Dermis microvascular lymphatic vessel endothelial cell (primary cell): ENCODE measurements around the gene POLR2H. TPM values are rescaled to one million over a fixed set of nuclear protein-coding genes. Genes with fewer than 3 reads are reported as not detected.
A peak's percentile ranks its signal among the peaks of the same experiment; 100 is the strongest.

ENCODE experiments used
- DNase-seq, 2 donors: peaks; one replicate each; pipeline versions ENCODE4 v3.0.0 to v3.0.0-alpha.2; 2010; ENCODE audit warnings: low read depth in 2 of 2
- total RNA-seq: library from RNA; depleted of rRNA; stranded (reverse); fragments of >200 nt; gene quantifications from 2 replicates; pipeline ENCODE4 v1.2.1, GENCODE V29; 2014

Gene POLR2H
- total RNA-seq, 1 donor from 2014 or later: 82.8 TPM

DNA sequence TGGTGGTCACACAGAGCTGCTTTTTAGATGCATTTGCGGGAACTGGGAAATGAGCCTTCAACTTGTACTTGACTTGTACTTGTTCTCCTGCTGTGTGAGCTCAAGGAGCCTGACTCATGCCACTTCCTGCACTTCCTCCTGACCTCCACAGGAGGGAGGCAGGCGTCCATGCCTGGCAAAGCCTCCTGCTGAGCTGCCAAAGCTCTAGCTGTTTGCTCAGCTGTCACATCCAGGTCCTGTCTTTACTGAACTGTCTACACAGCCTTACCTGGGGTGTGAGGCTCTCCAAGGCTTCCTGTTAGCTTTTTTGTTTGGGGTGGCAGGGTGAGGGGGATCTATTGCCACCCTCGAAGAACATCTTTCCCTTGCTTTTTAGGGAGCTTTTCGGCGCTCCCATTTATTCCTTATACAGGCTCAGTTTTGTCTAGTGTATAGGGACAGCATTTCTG is 10.1 kb downstream of the POLR2H start:
- DNase-seq: peak; percentile 62 to 87

DNA sequence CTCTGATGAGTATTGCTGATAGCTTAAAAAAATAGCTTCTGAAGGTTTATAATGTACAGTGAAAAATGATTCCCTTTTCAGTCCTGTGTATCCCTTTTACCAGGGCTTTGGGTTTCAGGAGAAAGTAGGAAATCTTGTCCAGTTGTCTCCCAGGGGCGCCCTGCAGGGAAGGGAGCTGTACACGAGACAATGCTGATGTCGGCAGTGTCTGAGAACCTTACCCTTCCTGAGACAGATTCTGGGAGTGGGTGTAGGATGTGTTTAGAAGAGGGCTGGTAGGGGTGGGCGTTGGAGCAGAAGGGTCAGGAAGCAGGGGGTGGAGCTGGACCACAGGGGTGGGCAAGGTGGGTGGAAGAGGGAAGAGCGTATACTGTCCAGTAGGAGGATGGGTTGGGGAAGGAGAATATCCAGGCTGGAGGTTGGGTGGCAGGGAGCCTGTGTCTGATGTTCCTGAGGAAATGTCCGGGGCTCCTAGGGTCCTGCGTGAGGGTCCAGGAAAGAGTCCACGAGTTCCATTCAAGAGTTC is 10.8 kb downstream of the POLR2H start:
- no peak for DNase-seq

DNA sequence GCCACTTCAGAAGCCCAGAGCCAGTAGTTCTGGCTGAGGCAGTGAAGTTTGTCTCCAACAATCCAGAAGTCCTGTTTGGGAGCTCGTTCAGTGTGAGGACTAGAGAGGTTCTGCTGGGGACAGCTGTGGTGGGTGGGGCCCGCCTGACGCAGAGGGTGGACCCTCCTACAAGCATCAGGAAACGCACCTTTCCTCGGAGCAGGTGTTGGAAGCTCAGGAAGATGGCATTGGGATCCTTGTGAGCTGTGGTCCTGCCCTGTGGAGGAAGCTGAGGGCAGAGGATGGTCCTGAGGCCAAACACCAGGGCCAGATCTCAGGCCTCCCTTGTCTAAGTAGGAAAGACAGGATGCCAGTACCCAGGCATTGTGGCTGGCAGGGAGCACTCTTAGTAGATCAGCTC is 11.4 kb downstream of the POLR2H start:
- no peak for DNase-seq

DNA sequence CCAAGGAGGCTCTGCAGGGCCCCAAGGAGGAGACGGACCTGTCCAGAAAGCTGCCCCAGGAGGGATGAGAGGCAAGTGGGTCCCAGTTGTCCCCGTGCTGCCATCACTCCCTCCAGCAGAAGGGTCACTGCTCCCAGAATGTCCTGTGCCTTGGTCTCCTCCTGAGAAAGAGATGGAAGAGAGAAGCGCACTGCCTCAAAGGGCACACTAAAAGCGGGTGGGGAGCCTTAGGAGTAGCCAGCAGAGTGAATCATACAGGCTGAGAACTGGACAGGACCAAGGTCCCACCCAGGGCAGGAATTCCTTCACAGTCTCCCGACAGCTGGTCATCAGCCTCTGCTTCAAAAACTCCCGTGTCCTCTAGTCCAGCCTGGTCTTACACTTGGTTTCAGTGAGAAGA is 11.9 kb downstream of the POLR2H start:
- DNase-seq: no peak

DNA sequence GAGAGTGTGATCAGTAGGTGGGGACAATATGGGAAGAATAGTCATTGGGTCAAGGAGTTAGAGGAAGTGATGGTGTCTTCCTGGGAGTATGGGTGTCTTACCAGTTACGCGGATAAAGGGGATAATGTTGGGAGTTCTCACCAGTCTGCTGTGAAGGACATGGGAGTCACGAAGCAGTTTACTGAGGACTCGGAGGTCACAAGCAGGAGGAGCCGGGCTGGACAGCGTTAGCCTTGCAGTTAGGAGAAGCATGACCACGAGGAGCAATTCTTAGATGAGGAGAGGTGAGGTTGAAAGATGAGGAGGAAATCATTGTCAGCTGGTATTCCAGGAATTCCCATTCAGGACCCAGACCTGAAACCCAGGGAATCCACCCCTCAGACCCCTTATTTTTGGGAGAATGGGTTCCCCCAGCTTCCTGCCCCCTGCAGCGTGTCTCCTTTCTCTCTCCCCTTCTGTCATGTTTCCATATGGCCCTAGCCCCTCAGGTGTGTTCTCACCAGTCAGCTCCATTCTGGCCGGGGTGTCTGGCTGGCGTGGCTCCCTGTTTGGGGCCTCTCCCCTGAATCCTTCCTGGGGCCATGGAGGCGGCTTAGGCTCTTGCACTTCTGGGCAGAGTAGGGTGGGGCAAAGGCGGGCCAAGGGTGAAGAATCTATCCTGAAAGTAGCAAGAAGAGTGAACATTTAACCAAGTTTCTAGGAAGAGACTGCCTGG is 14.4 kb downstream of the POLR2H start:
- no peak for DNase-seq

DNA sequence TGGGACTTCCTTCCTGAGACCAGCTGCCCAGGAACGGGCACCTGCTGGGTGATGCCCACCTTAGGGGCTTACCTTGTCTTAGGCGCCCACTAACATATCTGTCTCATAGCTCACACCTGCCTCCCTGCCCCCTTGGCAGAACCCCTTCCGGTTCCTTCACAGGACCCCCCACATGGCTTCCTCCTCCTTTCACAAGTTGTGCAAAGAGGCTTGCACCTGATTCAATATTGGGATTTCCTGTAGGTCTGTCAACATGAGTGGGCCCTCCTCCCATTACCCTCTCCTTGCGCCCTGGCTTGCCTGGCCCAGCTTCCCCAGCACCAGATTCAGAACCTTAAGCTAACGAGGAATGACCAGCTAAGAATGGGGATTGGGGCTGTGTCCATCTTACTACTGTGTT is 15.9 kb downstream of the POLR2H start:
- DNase-seq: no peak

DNA sequence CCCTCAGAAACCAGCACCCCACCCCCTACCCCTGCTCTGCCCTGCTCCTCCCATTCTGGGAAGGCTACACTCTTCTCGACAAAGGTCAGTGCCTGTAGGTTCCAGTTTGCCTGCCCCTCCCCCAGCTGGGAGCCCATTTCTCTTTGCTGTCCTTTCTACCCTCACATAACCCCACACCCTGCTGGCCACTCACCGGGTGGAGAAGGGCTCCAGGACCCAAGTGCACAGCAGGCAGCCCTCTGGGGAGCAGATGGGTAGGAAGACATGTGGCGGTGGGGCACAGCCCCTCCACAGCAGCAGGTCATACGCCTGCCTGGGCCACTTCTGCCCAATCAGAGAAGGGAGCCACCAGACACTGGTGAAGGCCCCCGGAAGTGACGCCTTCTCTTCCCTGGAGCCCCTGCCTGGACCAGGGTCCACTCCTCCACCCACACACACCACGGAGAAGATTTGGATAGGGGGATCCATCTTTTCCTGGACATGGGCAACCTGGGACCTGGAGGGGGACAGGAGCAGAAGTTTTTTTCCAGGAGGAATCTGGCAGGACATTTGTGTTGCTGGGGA is 16.5 kb downstream of the POLR2H start, which contains the start of gene THPO:
THPO (minus strand) TSS at position 326 of the 564 bp plus-strand sequence. CDS start 1,948 bp downstream, outside the sequence.
- DNase-seq: no peak

DNA sequence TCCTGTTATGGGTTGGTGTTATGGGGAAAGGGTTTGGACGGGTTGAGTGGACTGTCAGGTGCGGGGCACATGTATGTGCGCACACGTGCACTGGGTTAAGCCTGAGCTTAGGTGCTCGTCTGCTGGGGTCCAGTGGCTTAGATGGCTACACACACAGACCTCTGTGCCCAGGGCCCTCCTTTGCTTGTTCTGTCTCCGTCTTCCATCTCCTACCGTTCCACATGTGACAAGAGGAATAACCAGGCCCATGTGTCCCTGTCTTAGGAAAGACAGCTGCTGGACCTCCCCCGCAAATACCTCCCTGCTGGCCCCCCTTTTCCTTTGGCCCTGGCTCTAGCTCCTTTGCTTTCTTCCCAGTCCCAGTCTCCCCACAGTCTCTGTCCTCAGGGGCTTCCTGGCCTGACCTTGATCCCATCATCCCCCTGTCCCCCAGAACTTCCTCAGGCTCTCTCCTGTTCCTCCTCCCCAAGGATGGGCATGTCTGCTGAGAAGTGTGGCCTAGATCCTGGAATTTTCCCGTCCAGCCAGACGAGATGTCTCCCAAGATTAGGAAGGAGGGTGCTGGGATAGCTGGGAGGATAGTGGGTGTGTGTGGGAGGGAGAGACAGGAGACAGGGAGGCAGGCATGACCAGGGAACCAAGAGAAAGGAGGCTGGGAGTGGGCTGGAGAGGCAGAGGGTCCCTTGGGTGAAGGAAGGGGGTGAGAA is 17.3 kb downstream of the POLR2H start:
- no peak for DNase-seq

DNA sequence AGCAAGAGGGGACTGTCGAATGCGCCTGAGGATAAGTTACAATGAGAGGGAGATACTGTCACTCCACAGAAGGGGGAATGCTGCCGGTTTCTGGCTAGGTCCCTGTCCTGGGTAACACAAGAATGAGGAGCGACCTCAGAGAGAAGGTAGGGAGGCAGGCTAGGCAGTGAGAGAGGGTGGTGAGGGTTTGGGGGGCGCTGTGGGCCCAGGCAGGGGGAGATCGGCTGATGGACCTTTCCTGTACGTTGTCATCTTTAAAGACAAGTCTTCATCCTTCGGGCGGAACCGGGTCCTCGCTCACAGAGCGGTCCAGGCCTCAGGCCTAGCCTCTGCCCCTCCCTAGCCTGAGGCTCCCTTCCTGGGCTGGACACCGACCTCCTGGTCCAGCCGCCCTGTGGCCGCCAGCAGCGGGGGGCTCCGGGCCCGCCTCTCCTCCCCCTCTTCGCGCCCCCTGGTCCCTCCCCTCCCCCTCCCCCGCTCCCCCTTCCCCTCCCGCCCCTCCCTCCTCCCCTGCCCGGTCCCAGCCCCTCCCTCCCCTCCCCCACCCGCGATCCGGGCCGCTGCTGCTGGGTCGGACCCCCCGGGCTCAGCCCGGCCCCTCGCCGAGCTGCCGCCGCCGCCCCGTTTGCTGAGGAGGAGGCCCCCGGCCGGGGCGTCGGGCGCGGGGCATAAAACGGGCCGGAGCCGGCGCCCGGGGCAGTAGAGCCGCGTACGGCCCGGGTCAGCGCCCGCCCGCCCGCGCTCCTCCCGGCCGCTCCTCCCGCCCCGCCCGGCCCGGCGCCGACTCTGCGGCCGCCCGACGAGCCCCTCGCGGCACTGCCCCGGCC is 18.1 kb downstream of the POLR2H start, which contains the start of gene CHRD:
CHRD (plus strand) TSS at position 697 of the 827 bp plus-strand sequence. CDS start 265 bp downstream, outside the sequence.
- no peak for DNase-seq

DNA sequence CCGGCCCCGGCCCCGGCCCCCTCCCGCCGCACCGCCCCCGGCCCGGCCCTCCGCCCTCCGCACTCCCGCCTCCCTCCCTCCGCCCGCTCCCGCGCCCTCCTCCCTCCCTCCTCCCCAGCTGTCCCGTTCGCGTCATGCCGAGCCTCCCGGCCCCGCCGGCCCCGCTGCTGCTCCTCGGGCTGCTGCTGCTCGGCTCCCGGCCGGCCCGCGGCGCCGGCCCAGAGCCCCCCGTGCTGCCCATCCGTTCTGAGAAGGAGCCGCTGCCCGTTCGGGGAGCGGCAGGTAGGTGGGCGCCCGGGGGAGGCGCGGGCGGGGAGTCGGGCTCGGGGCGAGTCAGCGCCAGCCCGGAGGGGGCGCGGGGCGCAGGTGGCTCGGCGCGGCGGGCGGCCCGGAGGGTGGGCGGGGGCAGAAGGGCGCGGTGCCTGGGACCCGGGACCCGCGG is 18.7 kb downstream of the POLR2H start:
- peak in 1 of 2 donors; percentile 50 for DNase-seq

DNA sequence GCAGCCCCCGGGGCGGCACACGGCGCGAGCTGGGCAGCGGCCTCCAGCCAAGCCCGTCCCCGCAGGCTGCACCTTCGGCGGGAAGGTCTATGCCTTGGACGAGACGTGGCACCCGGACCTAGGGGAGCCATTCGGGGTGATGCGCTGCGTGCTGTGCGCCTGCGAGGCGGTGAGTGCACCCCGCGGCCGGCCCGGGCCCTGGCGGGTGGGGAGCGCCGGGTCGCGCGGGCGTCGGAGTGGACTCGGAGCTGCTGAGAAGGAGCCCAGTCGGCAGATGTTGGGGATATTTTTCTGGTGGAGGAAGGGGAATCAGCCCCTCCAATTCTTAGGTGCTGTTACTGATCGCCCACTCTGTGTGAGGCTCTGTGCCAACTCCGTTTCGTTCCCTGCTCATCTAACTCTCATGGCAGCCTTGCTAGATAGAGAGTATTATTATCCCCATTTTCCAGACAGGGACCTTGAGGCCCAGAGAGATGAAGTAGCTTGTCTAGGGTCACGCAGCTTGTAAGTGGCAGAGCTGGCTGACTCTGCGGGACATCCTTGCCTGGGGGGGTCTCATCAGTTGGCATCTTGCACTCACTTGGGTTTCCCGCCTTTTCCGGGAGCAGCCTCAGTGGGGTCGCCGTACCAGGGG is 19.2 kb downstream of the POLR2H start:
- no peak for DNase-seq

DNA sequence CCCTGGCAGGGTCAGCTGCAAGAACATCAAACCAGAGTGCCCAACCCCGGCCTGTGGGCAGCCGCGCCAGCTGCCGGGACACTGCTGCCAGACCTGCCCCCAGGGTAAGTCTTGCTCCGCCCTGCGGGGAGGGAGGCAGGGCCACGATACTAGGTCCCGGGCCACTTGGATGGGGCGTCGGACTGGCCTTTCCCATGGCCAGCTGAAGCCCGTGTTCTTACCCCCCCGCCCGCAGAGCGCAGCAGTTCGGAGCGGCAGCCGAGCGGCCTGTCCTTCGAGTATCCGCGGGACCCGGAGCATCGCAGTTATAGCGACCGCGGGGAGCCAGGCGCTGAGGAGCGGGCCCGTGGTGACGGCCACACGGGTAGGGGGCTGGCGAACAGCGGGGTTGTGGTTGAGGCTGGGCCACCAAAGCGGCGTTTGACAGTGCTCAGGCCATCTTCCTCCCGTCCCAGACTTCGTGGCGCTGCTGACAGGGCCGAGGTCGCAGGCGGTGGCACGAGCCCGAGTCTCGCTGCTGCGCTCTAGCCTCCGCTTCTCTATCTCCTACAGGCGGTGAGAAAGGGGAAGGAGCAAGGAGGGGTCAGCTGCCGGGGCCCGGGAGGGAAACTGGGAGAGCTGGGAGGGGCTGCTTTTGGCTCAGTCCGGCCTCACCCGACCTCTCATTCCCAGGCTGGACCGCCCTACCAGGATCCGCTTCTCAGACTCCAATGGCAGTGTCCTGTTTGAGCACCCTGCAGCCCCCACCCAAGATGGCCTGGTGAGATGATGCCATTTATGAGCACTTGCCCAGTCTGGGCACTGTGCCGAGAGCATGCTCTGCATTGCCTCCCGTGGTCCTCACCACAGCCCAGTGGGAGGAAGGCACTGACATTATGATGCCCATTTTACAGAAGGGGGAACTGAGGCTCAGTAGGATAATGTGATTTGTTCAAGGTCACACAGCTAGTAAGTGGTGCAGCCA is 20.0 kb downstream of the POLR2H start:
- no peak for DNase-seq

DNA sequence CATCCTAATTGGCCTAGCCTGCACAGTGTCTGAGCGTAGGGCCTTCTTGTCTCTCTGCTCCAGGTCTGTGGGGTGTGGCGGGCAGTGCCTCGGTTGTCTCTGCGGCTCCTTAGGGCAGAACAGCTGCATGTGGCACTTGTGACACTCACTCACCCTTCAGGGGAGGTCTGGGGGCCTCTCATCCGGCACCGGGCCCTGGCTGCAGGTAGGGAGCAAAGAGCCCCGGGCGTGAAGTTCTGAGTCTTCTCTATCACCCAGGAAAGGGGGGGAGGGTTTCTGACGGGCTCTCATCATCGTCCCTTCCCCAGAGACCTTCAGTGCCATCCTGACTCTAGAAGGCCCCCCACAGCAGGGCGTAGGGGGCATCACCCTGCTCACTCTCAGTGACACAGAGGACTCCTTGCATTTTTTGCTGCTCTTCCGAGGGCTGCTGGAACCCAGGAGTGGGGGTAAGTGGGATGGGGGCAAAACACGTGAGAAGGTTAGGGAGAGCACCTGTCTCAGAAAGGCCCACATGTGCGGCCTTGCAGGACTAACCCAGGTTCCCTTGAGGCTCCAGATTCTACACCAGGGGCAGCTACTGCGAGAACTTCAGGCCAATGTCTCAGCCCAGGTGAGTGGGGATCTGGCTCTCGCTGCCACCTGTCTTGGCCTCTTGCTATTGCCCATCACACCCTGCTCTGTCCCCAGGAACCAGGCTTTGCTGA is 21.0 kb downstream of the POLR2H start:
- DNase-seq: no peak

DNA sequence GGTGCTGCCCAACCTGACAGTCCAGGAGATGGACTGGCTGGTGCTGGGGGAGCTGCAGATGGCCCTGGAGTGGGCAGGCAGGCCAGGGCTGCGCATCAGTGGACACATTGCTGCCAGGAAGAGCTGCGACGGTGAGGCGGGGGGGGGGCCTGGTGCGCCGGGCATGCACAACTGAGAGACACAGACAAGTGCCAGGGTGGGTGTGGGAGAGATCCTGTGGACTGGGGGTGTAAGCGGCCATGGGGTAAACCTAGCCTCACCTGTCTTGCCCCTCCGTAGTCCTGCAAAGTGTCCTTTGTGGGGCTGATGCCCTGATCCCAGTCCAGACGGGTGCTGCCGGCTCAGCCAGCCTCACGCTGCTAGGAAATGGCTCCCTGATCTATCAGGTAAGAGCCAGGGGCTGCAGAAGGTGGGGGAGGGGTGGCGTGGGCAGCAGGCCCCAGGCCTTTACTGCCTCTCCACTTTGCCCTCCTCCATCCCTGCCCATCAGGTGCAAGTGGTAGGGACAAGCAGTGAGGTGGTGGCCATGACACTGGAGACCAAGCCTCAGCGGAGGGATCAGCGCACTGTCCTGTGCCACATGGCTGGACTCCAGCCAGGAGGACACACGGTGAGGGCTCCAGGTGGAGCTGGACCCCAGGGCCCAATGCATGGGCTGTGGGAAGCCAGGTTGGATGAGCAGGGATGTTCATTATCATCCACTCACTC is 21.7 kb downstream of the POLR2H start:
- DNase-seq: no peak

DNA sequence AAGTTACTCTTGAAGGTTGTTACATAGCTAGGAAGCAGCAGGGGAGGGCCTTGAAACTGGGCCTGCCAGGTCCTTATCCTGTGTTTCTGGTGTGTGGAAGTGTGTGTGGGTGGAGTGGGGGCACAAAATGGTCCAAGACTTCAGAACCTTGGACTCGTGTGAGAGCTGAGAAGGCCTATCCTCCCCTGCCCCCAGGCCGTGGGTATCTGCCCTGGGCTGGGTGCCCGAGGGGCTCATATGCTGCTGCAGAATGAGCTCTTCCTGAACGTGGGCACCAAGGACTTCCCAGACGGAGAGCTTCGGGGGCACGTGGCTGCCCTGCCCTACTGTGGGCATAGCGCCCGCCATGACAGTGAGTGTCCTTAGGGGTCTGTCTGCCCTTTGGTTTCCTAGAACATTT is 22.8 kb downstream of the POLR2H start:
- DNase-seq: no peak

DNA sequence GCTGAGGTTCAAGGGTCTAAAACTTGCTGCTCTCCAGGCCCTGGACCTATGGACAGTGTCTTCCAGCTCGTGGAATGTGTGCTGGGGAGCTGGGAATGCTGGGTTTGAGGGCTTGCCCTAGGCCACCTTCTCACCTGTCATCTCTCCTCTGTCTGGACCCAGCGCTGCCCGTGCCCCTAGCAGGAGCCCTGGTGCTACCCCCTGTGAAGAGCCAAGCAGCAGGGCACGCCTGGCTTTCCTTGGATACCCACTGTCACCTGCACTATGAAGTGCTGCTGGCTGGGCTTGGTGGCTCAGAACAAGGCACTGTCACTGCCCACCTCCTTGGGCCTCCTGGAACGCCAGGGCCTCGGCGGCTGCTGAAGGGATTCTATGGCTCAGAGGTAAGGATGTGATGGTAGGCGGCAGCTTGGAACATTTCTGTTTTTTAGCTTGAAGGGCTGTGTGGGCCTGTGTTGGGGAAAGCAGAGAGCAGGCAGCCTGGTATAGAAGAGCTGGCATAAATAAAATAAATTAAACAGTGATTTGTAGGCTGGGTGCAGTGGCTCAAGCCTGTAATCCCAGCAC is 23.4 kb downstream of the POLR2H start:
- no peak for DNase-seq

DNA sequence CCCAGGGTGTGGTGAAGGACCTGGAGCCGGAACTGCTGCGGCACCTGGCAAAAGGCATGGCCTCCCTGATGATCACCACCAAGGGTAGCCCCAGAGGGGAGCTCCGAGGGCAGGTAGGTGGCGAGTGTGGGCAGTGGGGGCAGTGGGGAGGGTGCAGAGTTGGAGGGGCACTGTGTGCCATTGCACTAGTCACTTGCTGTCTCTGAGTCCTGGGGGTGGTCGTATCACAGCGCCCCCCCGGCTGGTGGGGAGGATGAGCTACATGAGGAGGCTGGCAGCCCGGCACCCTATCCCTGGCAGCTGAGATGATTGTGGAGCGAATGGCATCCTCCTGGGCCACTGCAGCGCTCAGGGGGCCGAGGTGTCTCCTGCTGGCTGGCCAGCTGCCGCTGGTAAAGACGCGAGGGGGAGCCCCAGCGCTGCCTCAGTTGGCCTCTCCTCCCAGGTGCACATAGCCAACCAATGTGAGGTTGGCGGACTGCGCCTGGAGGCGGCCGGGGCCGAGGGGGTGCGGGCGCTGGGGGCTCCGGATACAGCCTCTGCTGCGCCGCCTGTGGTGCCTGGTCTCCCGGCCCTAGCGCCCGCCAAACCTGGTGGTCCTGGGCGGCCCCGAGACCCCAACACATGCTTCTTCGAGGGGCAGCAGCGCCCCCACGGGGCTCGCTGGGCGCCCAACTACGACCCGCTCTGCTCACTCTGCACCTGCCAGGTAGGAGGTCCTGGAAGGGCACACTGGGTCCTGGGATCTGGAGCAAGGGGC is 24.7 kb downstream of the POLR2H start:
- no peak for DNase-seq
